A172 (cell line): ENCODE results near the gene NTSR1. TPM values are rescaled to one million over a fixed set of nuclear protein-coding genes. Genes with fewer than 3 reads are reported as not detected.

ENCODE experiments used
- DNase-seq: peaks from one replicate; pipeline ENCODE4 v3.0.0-alpha.2; 2015; ENCODE audit warnings: low spot score
- total RNA-seq: library from RNA; depleted of rRNA; stranded (reverse); fragments of >200 nt; shearing (Covaris generic); gene quantifications from 2 replicates; pipeline ENCODE4 v1.2.3, GENCODE V29; 2014

The NTSR1 gene
- total RNA-seq, 1 experiment from 2014 or later, result 9.0 TPM

DNA sequence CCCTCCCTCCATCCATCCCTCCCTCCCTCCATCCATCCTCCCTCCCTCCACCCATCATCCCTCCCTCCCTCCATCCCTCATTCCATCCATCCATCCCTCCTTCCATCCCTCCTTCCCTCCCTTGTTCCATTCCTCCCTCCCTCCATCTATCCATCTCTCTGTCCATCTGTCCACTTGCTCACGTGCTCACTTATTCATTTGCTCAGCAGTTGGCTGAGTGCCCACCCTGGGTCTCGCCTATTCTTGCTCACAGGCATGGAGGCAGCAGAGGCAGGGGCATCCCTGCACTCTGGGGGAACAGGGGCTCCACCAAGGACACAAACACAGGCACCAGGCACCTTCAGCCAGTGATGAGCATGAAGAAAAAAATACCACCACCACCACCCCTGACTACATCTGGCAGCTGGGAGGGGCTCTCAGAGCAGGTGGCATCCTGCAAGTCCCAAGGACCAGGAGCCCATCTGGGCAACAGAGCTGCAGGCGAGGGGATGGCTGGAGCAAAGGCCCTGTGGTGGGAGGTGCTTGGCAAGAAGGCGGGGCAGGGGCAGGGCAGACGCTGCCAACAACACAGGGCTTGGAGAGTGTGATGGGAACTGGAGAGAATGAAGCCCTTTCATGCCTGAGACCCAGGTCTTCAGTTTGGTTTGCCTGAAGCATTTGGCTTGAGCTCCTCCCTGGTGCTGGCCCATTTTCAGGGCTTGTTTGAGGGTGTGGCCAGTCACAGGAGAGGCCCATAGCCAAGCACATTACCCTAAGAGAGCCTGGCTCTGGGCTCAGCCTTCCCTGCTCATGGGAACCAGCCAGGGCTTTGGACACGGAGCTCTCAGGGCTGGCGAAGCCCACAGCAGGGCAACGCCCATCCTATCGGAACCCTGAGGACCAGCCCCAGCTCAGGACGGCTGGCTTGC is 47.4 kb downstream of the NTSR1 start:
- DNase-seq, result no peak

DNA sequence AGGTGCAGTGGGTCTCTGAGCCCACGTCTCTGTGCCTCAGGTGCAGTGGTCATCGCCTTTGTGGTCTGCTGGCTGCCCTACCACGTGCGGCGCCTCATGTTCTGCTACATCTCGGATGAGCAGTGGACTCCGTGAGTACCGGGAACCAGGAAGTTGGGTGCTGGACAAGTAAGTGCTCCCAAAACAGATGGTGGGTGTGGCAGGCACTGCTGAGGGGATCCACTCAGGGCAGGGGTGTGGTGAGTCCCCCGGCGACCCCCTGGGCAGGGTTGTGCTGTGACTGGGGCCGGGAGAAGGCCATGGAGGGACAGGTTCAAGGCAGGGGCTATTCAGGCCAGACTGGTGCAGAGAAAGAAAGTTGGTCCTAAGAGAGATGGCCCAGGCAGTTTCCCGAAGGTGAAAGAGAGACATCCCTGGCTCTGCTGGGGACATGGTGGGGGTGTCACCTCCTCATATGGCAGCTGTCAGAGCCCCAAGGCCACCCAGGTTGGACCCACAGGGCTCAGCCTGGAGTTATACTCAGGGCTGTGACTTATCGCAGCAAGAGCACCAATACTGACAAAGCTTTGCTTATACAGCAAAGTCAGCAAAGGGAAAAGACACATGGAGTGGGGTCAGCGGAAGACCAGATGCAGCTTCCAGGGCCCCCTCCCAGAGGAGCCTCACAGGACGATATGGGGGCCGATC is 49.7 kb downstream of the NTSR1 start:
- DNase-seq, result no peak

DNA sequence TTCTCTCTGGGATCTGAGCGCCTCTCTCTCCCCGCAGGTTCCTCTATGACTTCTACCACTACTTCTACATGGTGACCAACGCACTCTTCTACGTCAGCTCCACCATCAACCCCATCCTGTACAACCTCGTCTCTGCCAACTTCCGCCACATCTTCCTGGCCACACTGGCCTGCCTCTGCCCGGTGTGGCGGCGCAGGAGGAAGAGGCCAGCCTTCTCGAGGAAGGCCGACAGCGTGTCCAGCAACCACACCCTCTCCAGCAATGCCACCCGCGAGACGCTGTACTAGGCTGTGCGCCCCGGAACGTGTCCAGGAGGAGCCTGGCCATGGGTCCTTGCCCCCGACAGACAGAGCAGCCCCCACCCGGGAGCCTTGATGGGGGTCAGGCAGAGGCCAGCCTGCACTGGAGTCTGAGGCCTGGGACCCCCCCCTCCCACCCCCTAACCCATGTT is 51.4 kb downstream of the NTSR1 start:
- no peak for DNase-seq

DNA sequence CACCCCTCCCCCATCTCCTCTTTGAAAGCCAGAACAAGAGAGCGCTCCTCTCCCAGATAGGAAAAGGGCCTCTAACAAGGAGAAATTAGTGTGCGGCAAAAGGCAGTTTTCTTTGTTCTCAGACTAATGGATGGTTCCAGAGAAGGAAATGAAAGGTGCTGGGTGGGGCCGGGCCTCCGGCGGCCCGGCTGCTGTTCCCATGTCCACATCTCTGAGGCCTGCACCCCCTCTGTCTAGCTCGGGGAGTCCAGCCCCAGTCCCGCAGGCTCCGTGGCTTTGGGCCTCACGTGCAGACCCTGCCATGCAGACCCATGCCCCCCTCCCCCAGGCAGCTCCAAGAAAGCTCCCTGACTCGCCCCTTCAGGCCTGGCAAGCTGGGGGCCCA is 51.8 kb downstream of the NTSR1 start:
- DNase-seq, result no peak

DNA sequence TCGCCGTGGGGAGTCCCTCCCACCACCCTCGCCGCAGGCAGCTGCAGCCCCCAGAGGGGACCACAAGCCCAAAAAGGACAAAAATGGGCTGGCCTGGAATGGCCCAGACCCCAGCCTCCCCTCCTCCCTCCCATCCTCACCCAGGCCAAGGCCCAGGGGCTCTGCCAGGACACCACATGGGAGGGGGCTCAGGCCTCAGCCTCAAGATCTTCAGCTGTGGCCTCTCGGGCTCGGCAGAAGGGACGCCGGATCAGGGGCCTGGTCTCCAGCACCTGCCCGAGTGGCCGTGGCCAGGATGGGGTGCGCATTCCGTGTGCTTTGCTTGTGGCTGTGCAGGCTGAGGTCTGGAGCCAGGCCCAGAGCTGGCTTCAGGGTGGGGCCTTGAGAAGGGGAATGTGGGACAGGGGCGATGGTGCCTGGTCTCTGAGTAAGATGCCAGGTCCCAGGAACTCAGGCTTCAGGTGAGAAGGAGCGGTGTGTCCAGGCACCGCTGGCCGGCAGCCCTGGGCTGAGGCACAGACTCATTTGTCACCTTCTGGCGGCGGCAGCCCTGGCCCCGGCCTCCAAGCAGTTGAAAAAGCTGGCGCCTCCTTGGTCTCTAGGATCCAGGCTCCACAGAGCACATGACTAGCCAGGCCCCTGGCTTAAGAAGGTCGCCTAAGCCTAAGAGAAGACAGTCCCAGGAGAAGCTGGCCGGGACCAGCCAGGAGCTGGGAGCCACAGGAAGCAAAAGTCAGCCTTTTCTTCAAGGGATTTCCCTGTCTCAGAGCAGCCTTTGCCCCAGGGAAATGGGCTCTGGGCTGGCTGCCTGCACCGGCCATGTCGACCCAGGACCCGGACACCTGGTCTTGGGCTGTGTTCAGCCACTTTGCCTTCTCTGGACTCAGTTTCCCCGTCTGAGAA is 52.5 kb downstream of the NTSR1 start:
- no peak for DNase-seq

DNA sequence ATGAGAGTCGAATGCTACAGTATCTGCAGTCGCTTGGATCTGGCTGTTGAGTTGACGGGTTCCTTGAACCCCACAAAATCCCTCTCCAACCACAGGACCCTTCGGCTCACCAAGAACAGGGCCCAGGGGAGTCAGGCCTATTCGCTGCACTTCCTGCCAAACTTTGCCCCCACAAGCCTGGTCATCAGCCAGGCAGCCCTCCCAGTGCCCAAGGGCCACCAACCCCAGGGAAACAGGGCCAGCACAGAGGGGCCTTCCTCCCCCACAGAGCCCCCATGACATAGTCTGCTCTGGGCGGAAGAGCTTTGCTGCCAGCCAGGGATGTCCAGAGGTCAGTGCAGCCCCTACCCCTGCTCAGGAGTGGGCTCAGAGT is 53.1 kb downstream of the NTSR1 start:
- no peak for DNase-seq

DNA sequence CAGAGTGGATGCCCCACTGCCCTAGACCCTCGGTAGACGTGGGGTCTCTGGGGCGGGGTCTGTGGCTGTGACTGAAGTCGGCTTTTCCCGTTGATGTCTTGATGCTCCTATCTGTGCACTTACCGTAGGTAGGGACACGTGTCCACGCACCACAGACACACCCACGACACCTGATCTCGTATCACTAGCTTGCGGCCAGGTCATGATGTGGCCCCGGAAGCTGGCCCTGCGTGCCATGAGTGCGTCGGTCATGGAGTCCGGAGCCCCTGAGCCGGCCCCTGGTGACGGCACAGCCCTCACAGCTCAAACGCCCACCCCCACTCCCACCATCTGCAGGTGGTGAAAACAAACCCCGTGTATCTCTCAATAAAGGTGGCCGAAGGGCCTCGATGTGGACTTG is 53.7 kb downstream of the NTSR1 start:
- DNase-seq, result no peak

DNA sequence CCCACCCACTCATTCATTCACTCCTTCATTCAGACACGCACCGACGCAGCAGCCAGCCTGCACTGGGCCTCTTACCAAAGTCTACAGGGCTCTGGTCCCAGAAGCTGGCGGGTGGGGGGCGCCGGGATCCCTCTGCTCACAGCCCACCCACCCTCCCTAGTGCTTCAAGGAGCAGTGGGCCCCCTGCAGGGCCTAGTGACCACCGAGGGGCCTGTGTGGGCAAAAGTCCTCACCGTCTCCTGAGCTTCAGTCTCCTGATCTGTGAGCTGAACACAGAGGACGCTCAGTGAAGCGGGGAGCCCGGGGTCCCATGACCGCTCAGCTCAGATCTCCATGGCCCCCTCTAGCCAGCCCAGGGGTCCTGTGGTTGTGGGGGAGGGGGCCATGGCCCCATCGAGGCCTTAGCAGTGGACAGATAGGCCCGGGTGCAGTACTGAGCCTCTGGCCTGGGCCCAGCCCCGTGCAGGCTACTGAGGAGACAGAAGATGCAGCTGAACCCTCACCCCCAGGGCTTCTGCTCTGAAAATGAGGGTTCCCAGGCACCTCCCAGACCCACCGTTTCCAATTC is 54.2 kb downstream of the NTSR1 start:
- no peak for DNase-seq

DNA sequence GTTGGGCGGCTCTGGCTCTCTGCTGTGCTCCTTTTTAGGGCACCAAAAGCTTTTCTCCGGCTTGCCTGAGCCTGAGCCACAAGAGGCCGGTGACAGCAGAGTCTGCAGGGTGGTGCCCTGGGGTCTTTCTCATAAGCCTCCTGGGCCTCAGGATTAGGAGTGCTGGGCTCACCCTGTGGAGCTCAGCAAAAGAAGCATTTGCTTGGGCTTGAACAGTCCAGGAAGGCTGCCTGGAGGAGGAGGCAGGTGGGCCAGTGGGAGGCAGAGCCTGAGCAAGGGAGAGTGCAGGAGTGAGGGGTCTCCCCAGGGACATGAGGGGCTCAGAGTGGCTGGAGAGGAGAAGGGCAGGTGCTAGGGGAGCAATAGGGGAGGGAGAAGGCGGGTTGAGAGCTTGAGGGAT is 54.8 kb downstream of the NTSR1 start:
- DNase-seq, result no peak

DNA sequence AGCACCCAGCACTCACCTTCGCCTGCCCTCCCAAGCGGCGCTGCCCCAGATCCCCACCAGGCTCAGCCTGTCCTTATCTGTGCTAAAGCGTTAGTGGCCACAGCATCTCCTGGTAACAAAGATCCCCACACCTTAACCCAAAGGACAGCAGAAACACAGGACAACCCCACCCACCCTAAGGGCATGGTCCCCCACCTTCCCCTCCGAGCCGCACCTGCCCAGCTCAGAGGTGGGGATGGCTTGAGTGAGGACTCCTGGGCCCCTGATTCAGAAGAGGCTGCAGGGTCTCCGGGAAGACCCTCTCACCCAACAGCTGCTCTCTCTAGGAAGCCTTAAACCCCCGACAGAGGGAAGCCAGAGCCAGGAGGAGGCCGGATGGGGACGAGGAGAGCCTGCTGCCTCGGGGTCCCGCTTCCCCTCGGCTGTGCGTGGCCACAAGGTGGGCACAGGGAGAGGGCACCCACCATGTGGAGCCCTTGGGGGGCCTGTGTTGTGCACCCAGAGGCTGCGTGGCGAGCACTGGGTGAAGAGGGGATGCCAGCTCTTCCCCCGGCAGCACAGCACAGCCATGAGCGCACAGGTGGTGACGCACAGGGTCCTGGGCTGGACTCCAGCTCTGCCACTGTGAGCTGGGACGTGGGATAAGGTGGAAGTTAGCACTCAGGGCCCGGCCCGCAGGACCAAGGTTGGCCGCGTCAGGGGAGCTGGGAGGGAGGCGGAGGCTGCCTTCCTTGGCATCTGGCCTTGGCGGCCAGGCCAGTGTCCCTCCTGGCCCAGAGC is 55.7 kb downstream of the NTSR1 start:
- no peak for DNase-seq

DNA sequence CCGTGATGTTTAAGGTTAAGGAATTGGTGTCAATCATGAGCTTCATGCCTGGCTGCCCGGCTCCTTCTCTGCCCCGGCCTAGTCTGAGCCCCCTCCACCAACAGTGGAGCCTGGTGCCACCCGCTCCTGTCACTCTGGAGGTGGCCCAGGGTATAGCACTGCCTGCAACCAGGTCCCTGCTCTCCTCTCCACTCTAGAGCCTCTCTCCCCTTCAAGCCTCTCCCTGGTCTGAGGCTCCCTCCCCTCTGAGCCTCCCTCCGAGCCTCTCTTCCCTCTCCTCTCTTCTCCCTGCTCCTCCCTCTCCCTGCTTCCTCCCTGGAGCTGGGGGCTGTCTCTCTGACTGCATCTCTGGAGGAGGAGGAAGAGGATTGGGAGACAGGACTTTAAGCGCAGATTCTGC is 56.4 kb downstream of the NTSR1 start:
- DNase-seq, result no peak

DNA sequence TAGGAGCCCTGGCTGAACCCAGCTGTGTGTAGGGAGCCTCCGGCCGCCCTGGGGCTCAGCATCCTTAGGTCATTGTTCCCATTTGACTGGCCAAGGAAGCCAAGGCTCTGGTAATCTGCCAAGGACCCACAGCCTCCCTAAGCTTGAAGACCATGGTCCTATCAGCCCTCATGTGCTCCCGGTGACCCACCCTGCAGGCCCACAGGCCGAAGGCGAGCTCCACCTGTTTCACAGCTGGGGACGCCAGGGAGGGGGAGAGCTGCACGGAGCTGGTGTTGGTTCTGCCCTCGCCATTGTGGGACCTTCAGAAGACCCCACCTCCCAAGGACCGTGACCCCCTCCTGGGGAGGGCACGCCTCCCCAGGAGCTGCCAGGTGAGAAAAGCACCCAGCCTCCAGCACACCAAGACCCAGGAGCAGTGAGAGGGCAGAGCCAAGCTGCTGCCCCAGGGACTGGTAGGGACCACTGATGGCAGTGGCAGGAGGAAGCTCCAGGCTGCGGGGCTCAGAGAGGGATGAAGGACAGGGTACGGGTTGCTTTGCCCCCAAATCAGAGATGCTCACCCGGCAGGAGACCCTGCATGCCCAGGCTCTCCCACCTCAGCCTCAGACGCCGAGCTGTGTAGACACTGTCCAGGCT is 56.9 kb downstream of the NTSR1 start:
- no peak for DNase-seq

DNA sequence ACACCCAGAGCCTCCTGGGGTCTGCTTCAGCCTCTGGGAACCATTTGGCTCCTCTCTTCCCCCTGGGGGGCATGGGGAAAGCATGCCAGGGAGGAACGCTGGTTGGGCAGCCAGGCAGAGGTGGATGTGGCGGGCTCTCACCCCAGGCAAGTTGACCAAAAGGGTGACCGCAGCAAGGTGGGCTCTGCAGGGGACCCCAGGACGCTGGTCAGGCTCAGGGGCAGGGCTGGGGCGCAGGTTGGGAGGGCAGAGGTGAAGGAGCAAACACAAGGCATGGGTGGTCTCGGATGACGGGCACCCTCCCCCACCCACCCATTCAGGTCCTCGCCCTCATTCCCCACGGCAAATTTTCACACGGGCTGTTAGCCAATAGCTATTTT is 57.4 kb downstream of the NTSR1 start:
- no peak for DNase-seq

DNA sequence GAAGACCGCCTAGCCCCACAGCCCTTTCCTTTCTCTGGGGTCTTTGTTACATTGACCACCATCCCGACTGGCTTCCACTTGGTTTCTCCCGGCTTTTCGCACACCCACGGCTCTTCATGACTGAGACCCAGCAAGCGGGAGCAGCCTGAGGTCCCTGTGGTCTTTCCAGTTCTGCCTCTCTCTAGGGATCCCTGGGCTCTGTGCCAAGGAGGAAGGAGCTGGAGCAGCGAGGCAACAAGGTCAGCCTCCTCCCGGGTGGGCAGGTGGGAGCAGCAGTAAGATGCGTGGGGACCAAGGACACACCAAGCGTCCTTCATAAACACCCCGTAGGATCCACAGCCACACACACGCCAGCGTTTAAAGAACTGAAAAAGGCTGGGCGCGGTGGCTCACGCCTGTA is 58.1 kb downstream of the NTSR1 start:
- no peak for DNase-seq

DNA sequence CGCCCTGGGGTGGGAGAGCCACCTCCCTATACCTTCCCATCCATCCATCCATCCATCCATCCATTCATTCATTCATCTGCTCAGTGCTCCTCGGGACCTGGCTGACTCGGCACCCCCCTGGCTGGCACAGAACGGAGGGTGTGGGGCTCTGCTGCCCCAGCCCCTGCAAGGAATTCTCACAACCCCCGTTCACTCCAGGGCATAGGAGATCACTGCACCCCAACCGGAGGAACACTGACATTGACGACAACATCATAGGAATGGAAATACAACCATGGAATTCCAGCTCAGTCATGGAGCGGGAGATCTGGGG is 59.6 kb downstream of the NTSR1 start:
- DNase-seq, result no peak

DNA sequence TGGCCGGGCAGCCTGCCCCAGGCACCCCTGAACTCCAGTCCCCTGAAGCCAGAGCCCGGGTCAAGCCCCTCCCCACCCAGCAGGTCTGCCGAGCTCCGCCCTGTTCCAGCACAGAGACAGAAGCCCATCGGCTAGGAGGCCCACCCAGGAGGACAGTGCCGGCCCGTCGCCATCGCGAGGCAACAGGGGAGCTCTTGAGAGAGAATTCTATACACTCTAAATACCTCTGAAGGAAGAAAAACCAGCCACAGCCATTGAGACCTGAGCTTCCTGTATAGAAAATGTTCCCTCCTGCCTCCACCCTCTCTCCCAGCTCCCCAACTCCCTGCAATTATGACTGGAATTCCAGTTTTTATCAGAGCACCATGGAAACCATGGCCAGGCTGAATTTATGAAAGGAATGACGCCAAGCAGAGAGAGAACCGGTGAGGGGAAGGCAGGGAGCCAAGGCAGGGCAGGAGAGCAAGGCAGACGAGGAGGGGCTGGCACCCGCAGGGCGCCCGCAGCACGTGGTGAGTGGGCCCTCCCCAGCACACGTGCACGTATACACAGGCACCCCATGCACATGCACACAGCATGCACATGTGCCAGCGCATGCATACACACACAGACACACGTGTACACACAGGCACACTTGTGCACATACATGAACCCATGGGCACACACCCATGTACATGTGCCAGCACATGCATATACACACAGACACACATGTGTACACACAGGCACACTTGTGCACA is 60.1 kb downstream of the NTSR1 start:
- DNase-seq, result peak; percentile 85

DNA sequence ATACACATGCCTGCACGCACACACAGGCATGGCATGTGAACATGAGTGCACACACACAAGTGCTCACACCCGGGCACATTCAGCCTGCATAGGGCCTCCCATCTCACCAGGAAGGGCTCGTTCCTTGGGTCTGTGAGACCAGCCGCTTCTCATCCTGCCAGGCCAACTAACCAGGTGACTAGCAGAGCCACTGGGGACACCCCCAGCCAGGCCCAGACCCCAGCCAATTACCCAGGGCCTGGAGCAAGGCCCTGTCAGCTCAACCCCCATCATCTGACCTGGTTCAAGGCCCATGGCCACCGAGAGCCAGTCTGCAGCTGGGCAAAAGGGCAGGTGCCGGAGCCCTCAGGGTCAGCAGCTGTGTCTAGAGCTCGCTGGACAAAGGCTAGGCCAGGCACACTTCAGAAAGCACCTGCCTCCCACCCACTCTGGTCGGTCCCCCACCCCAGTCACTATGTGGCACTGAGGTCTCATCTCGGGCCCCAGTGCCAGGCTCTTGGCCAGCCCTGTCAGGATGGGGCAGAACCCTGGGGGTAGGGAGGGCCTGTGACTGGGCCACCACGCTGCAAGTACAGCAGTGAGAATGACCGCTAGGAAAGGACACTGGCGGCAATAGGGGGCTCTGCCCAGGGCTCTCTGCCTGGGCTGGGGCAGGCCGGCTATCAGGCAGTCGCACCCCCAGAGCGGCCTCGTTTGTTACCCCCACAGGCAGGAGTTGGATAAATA is 60.9 kb downstream of the NTSR1 start:
- DNase-seq, result no peak

DNA sequence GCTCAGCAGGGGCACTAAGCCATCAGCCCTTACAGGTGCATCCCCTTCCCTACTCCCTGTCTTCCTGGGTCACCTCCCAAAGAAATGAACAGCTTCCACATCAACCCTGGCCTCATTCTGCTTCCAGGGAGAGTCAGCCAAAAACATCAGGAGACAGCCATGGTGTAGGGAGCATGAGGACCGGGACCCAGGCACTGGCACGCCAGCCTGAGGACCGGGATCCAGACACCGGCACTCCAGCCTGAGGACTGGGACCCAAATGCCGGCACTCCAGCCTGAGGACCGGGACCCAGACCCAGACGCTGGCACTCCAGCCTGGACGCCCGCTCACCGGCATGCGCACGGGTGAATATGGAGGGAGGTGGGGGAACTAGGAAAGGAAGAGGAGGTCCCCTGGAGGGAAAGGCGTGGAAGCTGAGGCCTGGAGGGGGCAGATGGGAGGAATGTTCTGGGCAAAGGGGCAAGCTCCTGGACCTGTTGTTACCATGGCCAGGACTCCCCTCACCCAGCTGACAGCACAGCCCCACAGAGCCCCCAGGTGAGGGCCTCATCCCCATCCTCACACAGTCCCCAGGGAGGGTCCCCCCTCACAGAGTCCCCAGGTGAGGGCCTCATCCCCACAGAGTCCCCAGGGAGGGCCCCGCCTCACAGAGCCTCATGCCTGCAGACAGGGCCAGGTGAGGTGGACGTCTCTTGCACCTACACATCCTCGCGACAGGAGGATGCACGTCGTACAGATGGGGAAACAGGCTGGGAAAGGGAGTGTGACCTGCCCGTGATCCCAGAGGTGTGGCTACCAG is 61.7 kb downstream of the NTSR1 start:
- DNase-seq, result no peak

DNA sequence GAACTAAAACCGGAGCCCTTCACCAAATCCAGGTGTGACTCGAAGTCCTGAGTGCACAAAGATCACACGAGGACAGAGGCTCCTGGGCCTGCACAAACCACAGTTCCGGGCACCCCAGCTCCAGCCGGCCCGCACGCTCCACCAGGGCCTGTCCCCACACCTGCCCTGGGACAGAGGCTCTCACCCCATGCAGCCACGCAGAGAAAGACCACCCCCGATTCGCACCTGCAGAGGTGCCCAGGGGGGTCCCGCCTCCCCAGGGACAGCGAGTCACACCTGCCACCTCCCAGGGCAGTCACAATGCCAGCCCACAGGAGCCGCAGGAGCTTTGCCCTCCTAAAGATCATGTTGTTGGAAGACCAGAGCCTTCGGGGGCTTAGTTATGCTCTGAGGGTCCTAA is 62.3 kb downstream of the NTSR1 start:
- DNase-seq, result no peak
